Measurements from ENCODE around the gene SOWAHB. TPM values are rescaled to one million over a fixed set of nuclear protein-coding genes. Genes with fewer than 3 reads are reported as not detected.

The SOWAHB gene
- total and polyA plus RNA-seq, 7 donors = under 0.01 to 12.3 (median 7.8) TPM; not detected in 2

DNA sequence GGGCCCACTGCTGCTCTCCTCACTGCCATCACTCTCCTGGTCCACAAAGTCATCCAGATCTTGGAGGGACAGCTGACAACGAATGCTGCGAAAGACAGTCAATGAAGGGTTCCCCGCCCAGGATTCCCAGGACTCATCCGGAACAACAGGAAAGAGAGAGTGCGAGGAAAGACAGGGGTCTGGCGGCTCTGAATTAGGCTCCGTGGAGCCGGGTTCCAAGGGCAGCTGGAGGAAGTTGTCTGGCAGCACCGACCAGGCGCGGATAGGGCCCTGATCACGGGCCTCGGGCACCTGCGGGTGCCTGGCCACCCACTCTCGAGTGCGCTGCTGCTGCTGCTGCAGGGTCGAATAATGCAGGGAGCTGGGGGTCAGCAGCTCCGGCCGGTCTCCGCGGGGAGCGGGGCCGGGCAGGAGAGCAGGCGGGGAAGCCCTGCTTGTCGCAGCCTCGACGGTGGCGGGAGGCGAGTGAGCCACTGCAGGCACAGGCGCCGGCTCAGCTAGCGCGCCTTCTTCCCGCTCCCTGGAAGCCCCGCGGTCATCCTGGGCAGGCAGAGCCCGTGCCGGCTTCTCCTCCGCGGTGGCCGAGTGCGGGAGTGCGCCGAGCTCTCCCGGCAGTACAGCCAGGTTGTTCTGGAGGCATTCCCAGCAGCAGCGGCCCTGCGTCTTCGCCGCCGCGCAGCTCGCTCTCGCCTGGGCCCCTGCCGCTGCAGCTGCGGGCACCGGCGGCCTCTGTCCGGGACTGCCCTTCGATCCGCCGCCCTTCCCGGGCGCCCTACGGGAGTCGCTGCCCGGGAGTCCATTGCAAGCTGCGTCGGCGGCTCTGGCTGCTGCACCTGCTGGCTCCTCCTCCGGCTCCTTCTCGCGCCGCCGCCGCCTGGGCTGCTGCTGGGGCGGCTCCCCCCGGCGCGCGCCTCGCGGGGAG lies 1.1 kb downstream of the SOWAHB start:
- Histone ChIP-seq H3K4me3 (peak overlapping the region; percentile 7 to 51 (median 44)), H3K36me3 (no peaks in the 10 kb centered on the region), H3K27me3 (peaks cover 24 to 42% (median 31%) of the 10 kb centered on the region in 3 donors), H3K27ac (peak overlapping the region in 1 of 4 donors; percentile 47), H3K9me3 (no peaks in the 10 kb centered on the region), H3K4me1 (peaks cover 0 to 22% (median 18%) of the 10 kb centered on the region in 4 donors)
- intact Hi-C loops (cut with DNase I) = no loop called here
- no peak for DNase-seq
- WGBS, 2 donors = 3 to 8% methylated on average over 82 of the region's 82 CpGs
- TF ChIP-seq EP300 (IDR thresholded peaks at IDR 0.05) (no peak), POLR2A (IDR thresholded peaks at IDR 0.05) (no peak), POLR2AphosphoS5 (IDR thresholded peaks at IDR 0.05) (no peak)
- TF ChIP-seq, protein P1, sequence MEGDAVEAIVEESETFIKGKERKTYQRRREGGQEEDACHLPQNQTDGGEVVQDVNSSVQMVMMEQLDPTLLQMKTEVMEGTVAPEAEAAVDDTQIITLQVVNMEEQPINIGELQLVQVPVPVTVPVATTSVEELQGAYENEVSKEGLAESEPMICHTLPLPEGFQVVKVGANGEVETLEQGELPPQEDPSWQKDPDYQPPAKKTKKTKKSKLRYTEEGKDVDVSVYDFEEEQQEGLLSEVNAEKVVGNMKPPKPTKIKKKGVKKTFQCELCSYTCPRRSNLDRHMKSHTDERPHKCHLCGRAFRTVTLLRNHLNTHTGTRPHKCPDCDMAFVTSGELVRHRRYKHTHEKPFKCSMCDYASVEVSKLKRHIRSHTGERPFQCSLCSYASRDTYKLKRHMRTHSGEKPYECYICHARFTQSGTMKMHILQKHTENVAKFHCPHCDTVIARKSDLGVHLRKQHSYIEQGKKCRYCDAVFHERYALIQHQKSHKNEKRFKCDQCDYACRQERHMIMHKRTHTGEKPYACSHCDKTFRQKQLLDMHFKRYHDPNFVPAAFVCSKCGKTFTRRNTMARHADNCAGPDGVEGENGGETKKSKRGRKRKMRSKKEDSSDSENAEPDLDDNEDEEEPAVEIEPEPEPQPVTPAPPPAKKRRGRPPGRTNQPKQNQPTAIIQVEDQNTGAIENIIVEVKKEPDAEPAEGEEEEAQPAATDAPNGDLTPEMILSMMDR (IDR thresholded peaks at IDR 0.05) = no peak

DNA sequence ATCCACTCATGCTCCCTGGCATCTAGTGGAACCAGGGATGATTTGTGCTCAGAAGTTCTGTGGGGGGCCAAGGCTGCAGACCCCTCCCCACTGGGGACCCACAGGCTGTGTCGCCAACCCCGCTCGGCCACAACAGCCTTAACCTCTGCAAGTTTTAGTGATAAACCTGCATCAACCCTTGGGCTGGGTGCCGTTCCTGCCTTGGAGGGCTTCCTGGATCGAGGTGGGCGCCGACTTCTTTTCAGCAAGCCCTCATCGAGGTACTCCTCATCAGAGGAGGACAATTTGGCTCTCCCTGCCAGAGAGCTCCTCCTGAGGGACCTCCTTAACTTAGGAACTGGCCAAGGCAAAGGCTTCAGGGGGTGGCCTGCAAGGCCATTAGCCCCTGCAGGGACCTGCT lies 1.9 kb downstream of the SOWAHB start:
- H3K27ac ChIP-seq = no peak overlapping the region
- DNase-seq = no peak
- TF ChIP-seq POLR2AphosphoS5 (IDR thresholded peaks at IDR 0.05) (no peak), EP300 (IDR thresholded peaks at IDR 0.05) (no peak), POLR2A (IDR thresholded peaks at IDR 0.05) (no peak)
- TF ChIP-seq, protein P1 (IDR thresholded peaks at IDR 0.05) = no peak
- peaks cover 0 to 22% (median 18%) of the 10 kb centered on the region in 4 donors for H3K4me1 ChIP-seq
- intact Hi-C loops (cut with DNase I) = no loop called here
- 94 to 96% methylated on average over 8 of the region's 8 CpGs for whole genome bisulfite sequencing, 2 donors
- no peaks in the 10 kb centered on the region for H3K9me3 ChIP-seq
- H3K36me3 ChIP-seq = no peaks in the 10 kb centered on the region
- no peak overlapping the region for H3K4me3 ChIP-seq
- peaks cover 24 to 42% (median 31%) of the 10 kb centered on the region in 3 donors for H3K27me3 ChIP-seq

GRCh38 chr4:76895619-76896018 lies 2.3 kb downstream of the SOWAHB start:
- Histone ChIP-seq H3K27ac (no peak overlapping the region), H3K36me3 (no peaks in the 10 kb centered on the region), H3K9me3 (no peaks in the 10 kb centered on the region), H3K4me1 (peaks cover 0 to 22% (median 18%) of the 10 kb centered on the region in 4 donors), H3K27me3 (peaks cover 24 to 42% (median 31%) of the 10 kb centered on the region in 3 donors), H3K4me3 (no peak overlapping the region)
- DNase-seq = no peak
- 84 to 91% methylated on average over 6 of the region's 6 CpGs for WGBS, 2 donors
- TF ChIP-seq POLR2A (IDR thresholded peaks at IDR 0.05) (no peak), EP300 (IDR thresholded peaks at IDR 0.05) (no peak), POLR2AphosphoS5 (IDR thresholded peaks at IDR 0.05) (no peak)
- TF ChIP-seq, protein P1 (IDR thresholded peaks at IDR 0.05) = no peak
- intact Hi-C loops (cut with DNase I) = no loop called here

- peaks cover 0 to 22% (median 18%) of the 10 kb centered on the region in 4 donors for H3K4me1 ChIP-seq
- no peaks in the 10 kb centered on the region for H3K36me3 ChIP-seq
- TF ChIP-seq, protein P1 (IDR thresholded peaks at IDR 0.05) = no peak
- TF ChIP-seq EP300 (IDR thresholded peaks at IDR 0.05) = no peak
- TF ChIP-seq POLR2AphosphoS5 (IDR thresholded peaks at IDR 0.05) = no peak
- no peak for TF ChIP-seq POLR2A (IDR thresholded peaks at IDR 0.05)
- no peaks in the 10 kb centered on the region for H3K9me3 ChIP-seq
- DNase-seq = no peak
- no peak overlapping the region for H3K27ac ChIP-seq
- no peak overlapping the region for H3K4me3 ChIP-seq
- H3K27me3 ChIP-seq = peaks cover 24 to 42% (median 31%) of the 10 kb centered on the region in 3 donors
- intact Hi-C loops (cut with DNase I) = no loop called here
- 68 to 75% methylated on average over 6 of the region's 6 CpGs for WGBS, 2 donors
These were observed 3.2 kb downstream of the SOWAHB start for GRCh38 chr4:76894537-76895255.
